DOHH2 (cell line): Measurements from ENCODE around the gene PTEN.

Source experiments
- H3F3A ChIP-seq: fragments of 200-600 bp; sonication (generic), shearing (Covaris generic); 2 replicates; pipeline ENCODE4 v1.6.0; 2016; ENCODE audit warnings: antibody characterized with exemption, mild to moderate bottlenecking; ENCODE audit not compliant: control insufficient read depth, insufficient read depth
- H3K27ac ChIP-seq: fragments of 200-600 bp; sonication (generic); 2 replicates; pipeline ENCODE4 v1.5.1; 2014; ENCODE audit warnings: low read depth, mild to moderate bottlenecking, low read length, moderate library complexity
- H3K27me3 ChIP-seq: fragments of 200-600 bp; sonication (generic); 2 replicates; pipeline ENCODE4 v1.6.1; 2014; ENCODE audit warnings: mild to moderate bottlenecking, low read length, mixed read lengths; ENCODE audit not compliant: control insufficient read depth
- H3K36me3 ChIP-seq: fragments of 200-600 bp; sonication (generic); 2 replicates; pipeline ENCODE4 v1.6.1; 2014; ENCODE audit warnings: mild to moderate bottlenecking, low read length, moderate library complexity, mixed read lengths; ENCODE audit not compliant: control insufficient read depth
- H3K4me1 ChIP-seq: fragments of 200-600 bp; sonication (generic); 2 replicates; pipeline ENCODE4 v1.6.1; 2014; ENCODE audit warnings: mild to moderate bottlenecking, low read length, mixed read lengths; ENCODE audit not compliant: control insufficient read depth
- H3K4me2 ChIP-seq: fragments of 200-600 bp; sonication (generic); 2 replicates; pipeline ENCODE4 v1.6.0; 2014; ENCODE audit warnings: mild to moderate bottlenecking, low read length, moderate library complexity
- H3K4me3 ChIP-seq: fragments of 200-600 bp; sonication (generic); 2 replicates; pipeline ENCODE4 v1.5.1; 2014; ENCODE audit warnings: mild to moderate bottlenecking, low read length, mixed read lengths
- H3K79me2 ChIP-seq: fragments of 200-600 bp; sonication (generic); 2 replicates; pipeline ENCODE4 v1.6.1; 2014; ENCODE audit warnings: mild to moderate bottlenecking, low read length, mixed read lengths; ENCODE audit not compliant: control insufficient read depth
- H3K9me2 ChIP-seq: fragments of 200-600 bp; sonication (generic); replicated peaks from 2 replicates; pipeline ENCODE4 v1.6.1; 2014; ENCODE audit warnings: mild to moderate bottlenecking, low read length, mixed read lengths; ENCODE audit not compliant: control insufficient read depth
- H3K9me3 ChIP-seq: fragments of 200-600 bp; sonication (generic); 2 replicates; pipeline ENCODE4 v1.6.1; 2014; ENCODE audit warnings: antibody characterized with exemption, low read length, mixed read lengths; ENCODE audit not compliant: control insufficient read depth, insufficient read depth
- H4K20me1 ChIP-seq: fragments of 200-600 bp; sonication (generic); 2 replicates; pipeline ENCODE4 v1.6.0; 2014; ENCODE audit warnings: low read depth, mild to moderate bottlenecking, antibody characterized with exemption, low read length, moderate library complexity; ENCODE audit not compliant: control insufficient read depth, insufficient read depth
- EZH2phosphoT487 ChIP-seq: fragments of 200-600 bp; sonication (generic); IDR thresholded peaks from 2 replicates; pipeline ENCODE4 v1.6.1; 2017; ENCODE audit warnings: borderline replicate concordance, mild to moderate bottlenecking, antibody characterized with exemption, low read length, moderate library complexity, mixed read lengths
- TF ChIP-seq, protein P1 (sequence below): fragments of 200-600 bp; sonication (generic); IDR thresholded peaks from one replicate; pipeline ENCODE4 v1.5.1; 2014; ENCODE audit warnings: antibody characterized with exemption, mild to moderate bottlenecking, low read depth, low read length; ENCODE audit not compliant: poor library complexity, severe bottlenecking

Gene PTEN

DNA sequence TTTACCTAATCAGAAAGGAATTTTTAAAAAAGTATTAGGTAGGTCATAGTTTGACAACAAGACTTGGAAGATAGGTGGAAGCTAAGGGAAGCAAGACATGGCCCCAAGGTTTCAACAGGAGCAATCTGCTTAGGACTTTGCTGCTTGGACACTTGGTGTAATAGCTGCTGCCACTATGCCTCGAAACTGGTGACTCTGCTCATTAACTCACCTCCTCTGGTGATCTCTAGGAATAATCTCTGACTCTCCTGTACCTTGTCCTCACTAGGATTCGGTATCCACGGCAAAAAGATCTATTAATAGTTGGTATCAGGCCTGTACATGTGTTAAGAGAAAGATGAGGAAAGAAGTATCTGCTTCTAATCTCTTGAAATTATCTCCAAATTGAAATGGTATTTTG is 53.1 kb downstream of the PTEN start:
- peaks cover 83% of the 10 kb centered on the region for H3K36me3 ChIP-seq

DNA sequence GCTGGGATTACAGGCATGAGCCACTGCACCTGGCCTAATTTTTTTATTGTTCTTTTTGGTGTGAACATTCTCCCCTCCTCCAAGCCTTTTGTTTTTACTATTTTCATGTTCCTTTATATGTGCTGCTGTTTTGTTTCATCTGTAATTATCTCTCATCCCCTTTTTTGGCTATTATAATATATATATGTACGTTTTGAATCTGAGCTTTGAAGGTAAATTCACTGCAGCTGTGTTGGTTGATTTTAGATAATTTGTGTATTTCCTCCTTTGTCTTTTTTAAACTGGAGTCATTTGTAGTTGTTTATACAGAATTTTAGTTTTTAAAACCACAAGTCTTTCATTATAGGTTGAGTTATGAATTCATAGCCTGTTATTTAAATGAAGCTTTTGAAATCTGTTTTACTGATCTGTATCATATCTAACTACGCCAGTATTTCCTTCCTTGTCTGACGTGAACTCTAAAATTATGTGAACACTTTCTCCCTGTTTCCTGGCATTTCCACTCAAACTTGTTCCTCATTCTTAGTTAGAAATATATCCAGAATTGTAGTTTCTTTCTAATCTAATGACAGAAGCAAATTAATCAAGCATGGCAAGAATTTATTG is 54.9 kb downstream of the PTEN start:
- H4K20me1 ChIP-seq, result no peaks in the 10 kb centered on the region; the same call in 1 of the 2 replicates
- no peak overlapping the region for H3K4me3 ChIP-seq
- no peak overlapping the region for H3K27ac ChIP-seq
- no peaks in the 10 kb centered on the region for H3K9me2 ChIP-seq
- H3K79me2 ChIP-seq, result peaks cover 100% of the 10 kb centered on the region
- H3K9me3 ChIP-seq, result no peaks in the 10 kb centered on the region
- H3K4me2 ChIP-seq, result peak overlapping the region; percentile 3; the same call in 1 of the 2 replicates
- TF ChIP-seq, protein P1, sequence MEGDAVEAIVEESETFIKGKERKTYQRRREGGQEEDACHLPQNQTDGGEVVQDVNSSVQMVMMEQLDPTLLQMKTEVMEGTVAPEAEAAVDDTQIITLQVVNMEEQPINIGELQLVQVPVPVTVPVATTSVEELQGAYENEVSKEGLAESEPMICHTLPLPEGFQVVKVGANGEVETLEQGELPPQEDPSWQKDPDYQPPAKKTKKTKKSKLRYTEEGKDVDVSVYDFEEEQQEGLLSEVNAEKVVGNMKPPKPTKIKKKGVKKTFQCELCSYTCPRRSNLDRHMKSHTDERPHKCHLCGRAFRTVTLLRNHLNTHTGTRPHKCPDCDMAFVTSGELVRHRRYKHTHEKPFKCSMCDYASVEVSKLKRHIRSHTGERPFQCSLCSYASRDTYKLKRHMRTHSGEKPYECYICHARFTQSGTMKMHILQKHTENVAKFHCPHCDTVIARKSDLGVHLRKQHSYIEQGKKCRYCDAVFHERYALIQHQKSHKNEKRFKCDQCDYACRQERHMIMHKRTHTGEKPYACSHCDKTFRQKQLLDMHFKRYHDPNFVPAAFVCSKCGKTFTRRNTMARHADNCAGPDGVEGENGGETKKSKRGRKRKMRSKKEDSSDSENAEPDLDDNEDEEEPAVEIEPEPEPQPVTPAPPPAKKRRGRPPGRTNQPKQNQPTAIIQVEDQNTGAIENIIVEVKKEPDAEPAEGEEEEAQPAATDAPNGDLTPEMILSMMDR, result no peak
- no peaks in the 10 kb centered on the region for H3K27me3 ChIP-seq
- peaks cover 11% of the 10 kb centered on the region for H3F3A ChIP-seq
- peaks cover 82% of the 10 kb centered on the region for H3K36me3 ChIP-seq
- peaks cover 77% of the 10 kb centered on the region for H3K4me1 ChIP-seq

More for the DNA sequence above, 53.1 kb downstream of the PTEN start:
- Histone ChIP-seq H3K9me2 (no peaks in the 10 kb centered on the region), H4K20me1 (no peaks in the 10 kb centered on the region; the same call in 1 of the 2 replicates), H3K79me2 (peaks cover 100% of the 10 kb centered on the region), H3K4me2 (no peak overlapping the region), H3F3A (peaks cover 14% of the 10 kb centered on the region), H3K4me3 (no peak overlapping the region), H3K4me1 (peaks cover 61% of the 10 kb centered on the region), H3K27me3 (no peaks in the 10 kb centered on the region), H3K27ac (no peak overlapping the region), H3K9me3 (no peaks in the 10 kb centered on the region)
- no peak for TF ChIP-seq EZH2phosphoT487
- TF ChIP-seq, protein P1, result no peak

DNA sequence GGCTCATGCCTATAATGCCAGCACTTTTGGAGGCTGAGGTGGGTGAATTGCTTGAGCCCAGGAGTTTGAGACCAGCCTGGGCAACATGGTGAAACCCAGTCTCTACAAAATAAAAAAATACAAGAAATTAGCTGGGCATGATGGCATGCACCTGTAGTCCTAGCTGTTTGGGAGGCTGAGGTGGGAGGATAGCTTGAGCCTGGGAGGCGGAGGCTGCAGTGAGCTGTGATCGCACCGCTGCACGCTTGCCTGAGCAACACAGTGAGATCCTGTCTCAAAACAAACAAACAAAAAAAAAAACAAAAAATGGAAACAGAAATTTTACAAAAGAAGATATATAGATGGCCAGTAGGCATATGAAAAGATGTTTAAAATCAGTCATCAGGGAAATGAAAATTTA is 57.1 kb downstream of the PTEN start:
- peaks cover 100% of the 10 kb centered on the region for H3K79me2 ChIP-seq
- H4K20me1 ChIP-seq, result no peaks in the 10 kb centered on the region; the same call in 1 of the 2 replicates
- no peak for TF ChIP-seq EZH2phosphoT487
- TF ChIP-seq, protein P1, result no peak
- peaks cover 95% of the 10 kb centered on the region for H3K4me1 ChIP-seq
- no peak overlapping the region for H3K4me2 ChIP-seq
- peaks cover 7% of the 10 kb centered on the region for H3F3A ChIP-seq
- no peaks in the 10 kb centered on the region for H3K9me3 ChIP-seq
- H3K9me2 ChIP-seq, result no peaks in the 10 kb centered on the region
- H3K27me3 ChIP-seq, result no peaks in the 10 kb centered on the region
- no peak overlapping the region for H3K27ac ChIP-seq
- no peak overlapping the region for H3K4me3 ChIP-seq
- H3K36me3 ChIP-seq, result peaks cover 88% of the 10 kb centered on the region
